MM.1S (cell line): Measurements from ENCODE around the gene GPR22.

Source experiments
- EZH2 ChIP-seq: fragments of 300-600 bp; sonication (generic); optimal IDR thresholded peaks from 2 replicates; pipeline ENCODE3; 2017; ENCODE audit warnings: low read depth, mild to moderate bottlenecking, antibody characterized with exemption, low read length, mixed read lengths
- TF ChIP-seq, protein P1 (sequence below): fragments of 300-600 bp; sonication (generic); IDR thresholded peaks from 2 replicates; pipeline ENCODE4 v1.5.1; 2016; ENCODE audit warnings: antibody characterized with exemption, low read length, mixed read lengths

DNA sequence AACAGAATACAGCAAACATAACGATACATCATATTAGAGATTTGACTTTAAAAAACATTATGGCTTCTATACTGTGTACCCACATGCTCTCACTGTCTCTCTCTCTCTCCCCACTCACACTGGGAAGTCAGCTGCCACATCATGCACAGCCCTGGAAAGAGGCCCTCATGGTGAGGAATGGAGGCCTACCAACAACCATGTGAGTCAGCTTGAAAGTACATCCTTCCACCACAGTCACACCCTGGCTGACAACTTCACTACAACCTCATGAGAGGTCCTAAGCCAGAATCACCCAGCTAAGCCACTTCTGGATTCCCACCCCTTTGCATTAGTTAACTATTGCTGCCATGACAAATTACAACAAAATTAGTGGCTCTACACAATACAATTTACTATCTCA lies 23.3 kb upstream of the GPR22 start:
- no peak for TF ChIP-seq EZH2
- TF ChIP-seq, protein P1, sequence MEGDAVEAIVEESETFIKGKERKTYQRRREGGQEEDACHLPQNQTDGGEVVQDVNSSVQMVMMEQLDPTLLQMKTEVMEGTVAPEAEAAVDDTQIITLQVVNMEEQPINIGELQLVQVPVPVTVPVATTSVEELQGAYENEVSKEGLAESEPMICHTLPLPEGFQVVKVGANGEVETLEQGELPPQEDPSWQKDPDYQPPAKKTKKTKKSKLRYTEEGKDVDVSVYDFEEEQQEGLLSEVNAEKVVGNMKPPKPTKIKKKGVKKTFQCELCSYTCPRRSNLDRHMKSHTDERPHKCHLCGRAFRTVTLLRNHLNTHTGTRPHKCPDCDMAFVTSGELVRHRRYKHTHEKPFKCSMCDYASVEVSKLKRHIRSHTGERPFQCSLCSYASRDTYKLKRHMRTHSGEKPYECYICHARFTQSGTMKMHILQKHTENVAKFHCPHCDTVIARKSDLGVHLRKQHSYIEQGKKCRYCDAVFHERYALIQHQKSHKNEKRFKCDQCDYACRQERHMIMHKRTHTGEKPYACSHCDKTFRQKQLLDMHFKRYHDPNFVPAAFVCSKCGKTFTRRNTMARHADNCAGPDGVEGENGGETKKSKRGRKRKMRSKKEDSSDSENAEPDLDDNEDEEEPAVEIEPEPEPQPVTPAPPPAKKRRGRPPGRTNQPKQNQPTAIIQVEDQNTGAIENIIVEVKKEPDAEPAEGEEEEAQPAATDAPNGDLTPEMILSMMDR: no peak
